Fibroblast of skin of scalp (primary cell): Measurements from ENCODE around the gene SCYL2.
A peak's percentile ranks its signal among the peaks of the same experiment; 100 is the strongest.
"Not testable (repeated sequence)": the region's sequence is repeated elsewhere in the genome, so short reads cannot be mapped to it uniquely, and the experiment has no call there.

ENCODE experiments used
- DNase-seq: peaks from one replicate; pipeline ENCODE4 v3.0.0-alpha.2; 2013

The SCYL2 gene

DNA sequence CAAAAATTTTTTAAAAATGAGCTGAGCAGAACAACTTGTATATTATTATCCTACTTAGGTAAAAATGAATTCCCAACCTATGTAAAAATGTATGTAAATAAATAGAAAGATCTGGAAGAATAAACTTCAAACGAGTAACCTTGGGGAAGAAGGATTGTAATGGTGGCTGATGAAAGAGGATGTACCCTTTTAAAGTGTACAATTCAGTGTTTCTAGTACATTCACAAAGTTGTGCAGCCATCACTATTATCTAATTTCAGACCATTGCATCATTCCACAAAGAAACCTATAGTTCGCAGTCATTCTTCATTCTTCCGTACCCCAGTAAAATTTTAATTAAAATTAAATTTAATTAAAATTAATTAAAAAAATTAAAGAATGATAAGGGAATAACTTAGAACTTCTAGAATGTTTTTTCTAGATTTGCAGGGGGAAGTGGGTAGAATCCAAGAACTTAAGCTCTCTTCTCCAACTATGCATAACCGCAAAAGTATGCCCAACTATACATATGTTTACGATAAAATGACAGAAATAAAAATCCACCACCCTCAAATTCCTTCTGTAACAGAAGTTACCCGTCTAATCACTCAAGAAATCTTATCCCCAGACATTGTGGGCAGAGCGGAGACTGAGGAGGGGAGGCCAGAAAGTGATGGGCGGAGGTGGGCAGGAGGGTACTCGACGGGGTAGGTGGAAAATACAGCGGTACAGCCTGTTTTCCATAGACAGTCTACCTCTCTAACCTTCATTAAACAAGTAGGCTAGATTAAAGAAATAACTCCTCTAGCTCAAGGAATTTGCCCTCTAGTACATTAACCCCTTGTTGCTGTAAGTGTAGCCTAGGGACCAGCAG, 1.0 kb upstream of the SCYL2 start:
- DNase-seq, result peak; percentile 60

DNA sequence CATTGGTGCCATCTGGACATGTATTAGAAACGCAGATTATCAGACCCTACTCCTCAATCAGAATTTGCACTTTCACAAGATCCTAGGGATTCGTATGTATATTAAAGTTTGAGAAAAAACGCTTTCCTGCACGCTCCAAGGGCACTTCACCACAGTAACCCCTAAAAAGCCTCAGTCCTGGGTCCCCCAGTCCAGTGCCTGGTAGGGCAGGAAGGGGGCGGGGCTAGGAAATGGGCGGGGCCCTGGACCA, 467 bp upstream of the SCYL2 start:
- no peak for DNase-seq

DNA sequence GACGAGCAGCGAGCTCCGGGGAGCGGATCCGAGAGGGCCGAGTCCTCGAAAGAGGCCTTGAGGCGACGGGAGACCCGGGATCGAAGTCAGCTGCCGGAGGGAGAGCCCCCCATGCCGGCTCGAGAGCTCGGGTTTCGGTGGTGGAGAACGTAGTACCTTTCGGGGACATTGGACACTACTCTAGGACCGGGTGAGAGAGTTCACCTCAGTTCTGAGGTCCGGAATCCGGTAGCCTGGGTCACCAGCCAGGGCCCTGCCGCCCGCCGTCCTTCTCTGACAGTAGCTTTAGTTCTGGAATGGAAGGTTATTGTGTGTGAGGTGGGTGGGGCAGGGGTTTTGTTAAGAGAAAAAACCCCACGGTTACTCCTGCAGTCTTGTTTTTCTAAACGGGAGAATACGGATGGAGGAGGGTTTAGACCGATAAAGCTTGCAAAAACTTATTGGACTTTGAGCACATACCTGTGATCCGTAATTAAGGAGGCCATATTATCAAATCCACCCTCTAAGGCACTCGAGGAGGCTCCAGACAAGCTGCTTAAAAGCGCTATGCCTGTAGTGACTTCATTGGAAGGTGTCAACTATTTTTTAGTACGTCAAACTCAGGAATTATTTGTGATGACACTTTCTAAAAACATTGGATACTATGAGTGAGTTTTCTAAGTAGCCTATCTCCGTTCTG, 765 bp downstream of the SCYL2 start:
- peak; percentile 11 for DNase-seq

- DNase-seq, result no peak
Observed at GRCh38 chr12:100268835-100269564, 2.0 kb downstream of the SCYL2 start.

DNA sequence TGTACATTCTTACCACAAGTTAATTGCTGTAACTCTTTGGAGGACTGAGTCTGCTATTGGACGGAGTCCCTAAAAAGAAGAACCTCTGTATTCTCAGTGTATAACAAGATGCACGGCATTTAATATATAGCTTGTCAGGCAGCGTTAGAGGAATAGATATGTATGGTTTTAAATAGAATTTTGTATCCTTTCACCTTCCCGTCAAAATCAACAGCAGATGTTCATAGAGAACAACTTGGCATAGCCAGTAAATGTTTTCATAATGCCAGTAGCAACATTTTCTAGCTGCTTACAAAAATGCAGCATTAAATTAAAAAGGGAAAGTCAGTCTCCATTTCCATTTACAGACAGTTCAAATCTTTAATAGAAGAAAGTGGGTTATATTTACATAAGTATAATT, 6.8 kb downstream of the SCYL2 start:
- no peak for DNase-seq

GRCh38 chr12:100274291-100274690, 7.3 kb downstream of the SCYL2 start:
- DNase-seq, result no peak

DNA sequence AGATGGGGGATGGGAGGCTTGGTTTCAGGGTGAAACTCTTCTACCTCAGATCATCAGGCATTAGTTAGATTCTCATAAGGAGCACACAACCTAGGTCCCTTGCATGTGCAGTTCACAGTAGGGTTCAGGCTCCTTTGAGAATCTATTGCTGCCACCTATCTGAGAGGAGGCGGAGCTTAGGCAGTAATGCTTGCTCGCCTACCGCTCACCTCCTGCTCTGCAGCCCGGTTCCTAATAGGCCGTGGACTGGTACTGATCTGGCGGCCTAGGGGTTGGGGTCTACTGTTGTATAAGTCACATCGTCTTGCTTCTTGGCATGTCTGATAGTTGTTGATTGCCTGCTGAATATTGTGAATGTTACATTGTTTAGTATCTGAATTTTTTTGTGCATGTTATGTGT, 12.2 kb downstream of the SCYL2 start:
- DNase-seq, result no peak

- no peak for DNase-seq
Observed at GRCh38 chr12:100279607-100280244, 12.7 kb downstream of the SCYL2 start.

DNA sequence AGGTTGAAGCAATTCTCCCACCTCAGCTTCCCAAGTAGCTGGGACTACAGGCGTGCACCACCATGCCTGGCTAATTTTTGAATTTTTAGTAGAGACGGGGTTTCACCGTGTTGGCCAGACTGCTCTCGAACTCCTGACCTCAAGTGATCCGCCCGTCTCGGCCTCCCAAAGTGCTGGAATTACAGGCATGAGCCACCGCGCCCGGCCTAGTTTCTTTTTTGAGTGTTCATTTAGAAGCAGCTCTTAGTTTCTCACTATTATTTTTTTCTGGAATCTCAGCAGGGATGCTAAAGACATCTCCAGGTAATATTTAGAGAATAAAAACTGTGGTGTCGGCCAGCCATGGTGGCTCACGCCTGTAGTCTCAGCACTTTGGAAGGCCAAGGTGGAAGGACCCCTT, 17.6 kb downstream of the SCYL2 start:
- not testable (repeated sequence) for DNase-seq

DNA sequence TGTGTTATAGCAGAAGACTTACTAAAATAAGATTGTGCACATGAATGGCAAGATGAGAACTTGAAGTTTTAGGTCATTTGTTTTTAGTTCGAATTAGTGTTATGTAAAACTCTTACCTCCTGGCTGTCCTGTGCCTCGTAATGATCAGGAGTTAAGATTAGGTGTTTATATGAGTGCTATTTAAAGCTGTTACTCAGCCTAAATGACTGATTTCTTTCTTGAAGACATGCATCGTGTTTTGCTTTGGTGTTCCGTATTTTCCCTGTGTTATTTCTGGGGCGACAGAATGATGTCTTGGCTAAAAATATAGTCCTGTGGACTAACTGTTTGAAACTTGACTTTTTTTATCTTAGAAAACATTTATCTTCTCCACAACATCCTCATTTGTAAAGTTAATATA, 22.1 kb downstream of the SCYL2 start:
- DNase-seq, result no peak

DNA sequence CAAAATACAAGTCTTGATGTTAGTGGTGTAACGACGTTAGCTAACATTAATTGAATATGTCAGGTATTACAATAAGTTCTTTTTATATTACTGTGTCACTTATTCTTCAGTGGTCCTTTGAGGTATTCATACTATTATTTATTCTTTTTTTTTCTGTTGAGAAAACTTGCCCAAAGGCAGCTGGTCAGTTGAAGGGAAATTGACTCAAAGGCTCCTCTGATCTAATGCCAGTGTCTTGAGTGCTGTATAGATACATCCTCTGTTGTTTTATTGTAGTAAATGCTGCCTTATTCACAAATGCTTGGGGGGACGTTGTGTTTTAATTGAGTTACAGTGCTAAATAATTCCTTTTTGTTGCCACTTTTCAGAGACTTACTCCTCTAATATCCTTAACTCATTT, 23.0 kb downstream of the SCYL2 start:
- no peak for DNase-seq

- no peak for DNase-seq
Observed at GRCh38 chr12:100293017-100293416, 26.0 kb downstream of the SCYL2 start.

GRCh38 chr12:100294366-100294765, 27.4 kb downstream of the SCYL2 start:
- not testable (repeated sequence) for DNase-seq

- DNase-seq, result peak; percentile 1
Observed at GRCh38 chr12:100295764-100296555, 29.0 kb downstream of the SCYL2 start.

- DNase-seq, result no peak
Observed at GRCh38 chr12:100302081-100302480, 35.1 kb downstream of the SCYL2 start.

DNA sequence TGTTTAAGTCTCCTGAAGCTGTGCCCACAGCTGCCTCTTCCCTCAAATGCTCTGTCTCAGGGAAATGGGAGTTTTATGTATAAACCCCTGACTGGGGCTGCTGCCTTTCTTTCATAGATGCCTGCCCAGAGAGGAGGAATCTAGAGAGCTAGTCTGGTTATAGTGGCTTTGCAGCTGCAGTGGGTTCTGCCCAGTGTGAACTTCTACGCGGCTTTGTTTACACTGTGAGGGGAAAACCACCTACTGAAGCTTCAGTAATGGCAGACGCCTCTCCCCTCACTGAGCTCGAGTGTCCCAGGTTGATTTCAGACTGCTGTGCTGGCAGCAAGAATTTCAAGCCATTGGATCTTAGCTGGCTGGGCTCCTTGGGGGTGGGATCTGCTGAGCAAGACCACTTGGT, 36.9 kb downstream of the SCYL2 start:
- no peak for DNase-seq

- not testable (repeated sequence) for DNase-seq
Observed at GRCh38 chr12:100304334-100304733, 37.4 kb downstream of the SCYL2 start.

DNA sequence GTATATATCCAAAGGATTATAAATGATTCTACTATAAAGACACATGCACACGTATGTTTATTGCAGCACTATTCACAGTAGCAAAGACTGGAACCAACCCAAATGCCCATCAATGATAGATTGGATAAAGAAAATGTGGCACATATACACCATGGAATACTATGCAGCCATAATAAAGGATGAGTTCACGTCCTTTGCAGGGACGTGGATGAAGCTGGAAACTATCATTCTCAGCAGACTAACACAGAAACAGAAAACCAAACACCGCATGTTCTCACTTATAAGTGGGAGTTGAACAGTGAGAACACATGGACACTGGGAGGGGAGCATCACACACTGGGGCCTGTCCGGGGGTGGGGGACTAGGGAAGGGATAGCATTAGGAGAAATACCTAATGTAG, 41.2 kb downstream of the SCYL2 start:
- DNase-seq, result not testable (repeated sequence)

DNA sequence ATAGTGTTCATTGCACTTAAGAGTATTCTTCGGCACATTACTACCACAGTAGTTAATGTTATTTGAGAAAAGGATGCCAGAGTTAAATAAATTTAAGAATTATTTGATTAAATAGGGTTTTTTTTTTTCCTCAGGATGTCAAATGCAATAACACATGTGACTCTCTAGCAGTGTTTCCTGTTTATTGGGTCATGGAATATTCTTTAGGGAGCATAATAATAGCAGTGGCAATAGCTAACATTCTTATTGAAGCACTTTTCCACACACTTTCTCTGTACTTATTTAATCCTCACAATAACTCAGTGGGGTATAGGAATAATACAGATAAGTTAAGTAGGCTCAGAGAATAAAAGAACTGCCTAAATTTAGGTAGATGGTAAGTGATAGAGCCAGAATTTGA, 44.3 kb downstream of the SCYL2 start:
- no peak for DNase-seq

DNA sequence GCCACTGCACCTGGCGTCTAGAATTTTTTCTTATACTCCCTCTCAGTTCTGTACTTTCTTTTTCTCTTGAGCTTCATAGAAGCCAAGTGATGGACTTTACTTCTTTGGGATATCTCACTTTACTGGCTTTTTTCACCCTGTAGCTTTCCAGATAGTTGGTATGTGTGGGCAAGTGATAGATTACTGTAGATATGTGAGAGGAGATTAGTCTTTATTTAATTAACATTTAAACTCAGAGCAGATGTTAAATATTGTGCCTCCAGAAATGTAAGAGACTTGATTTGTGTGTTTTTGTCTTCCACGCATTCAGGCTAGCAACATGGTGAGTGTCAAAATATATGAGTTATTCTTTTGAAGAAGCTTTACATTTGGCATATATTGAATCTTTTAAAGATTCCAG, 50.4 kb downstream of the SCYL2 start:
- no peak for DNase-seq

GRCh38 chr12:100324498-100324897, 57.5 kb downstream of the SCYL2 start:
- no peak for DNase-seq

DNA sequence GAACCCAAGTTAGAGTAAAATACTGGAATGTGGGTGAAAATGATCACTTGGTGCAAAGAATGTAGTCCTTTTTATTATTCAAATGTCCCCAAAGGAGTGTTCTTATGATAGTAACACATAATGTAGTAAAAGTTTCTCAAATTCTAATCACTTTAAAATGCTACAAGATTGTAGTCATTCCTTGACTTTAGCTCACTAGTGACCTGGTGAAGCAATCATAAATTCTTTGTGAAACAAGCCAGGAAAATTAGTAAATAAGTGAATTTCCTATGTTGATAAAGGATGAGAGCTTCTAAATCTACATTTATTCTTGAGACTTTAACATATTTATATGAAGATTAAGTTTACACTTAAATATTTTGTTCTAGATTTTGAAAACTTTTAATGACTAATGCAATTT, 59.2 kb downstream of the SCYL2 start:
- no peak for DNase-seq
